ENCODE data around the gene BLM.

The BLM gene

DNA sequence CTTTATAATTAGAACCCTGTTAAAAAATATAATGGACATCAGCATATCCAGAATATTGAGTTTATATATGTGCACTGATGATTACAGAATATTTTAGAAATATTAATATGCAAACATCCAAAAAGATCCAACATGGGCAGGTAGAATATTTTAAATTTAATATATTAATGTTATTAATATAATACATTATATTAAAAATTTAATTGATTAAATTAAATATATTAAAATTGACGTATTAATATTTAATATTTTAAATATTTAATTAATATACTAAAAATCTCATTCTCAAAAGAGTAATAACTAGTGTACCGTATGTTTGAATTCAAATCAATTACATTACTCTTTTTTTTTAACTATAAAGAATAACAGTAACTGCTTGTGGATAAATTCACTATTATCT lies 77.4 kb downstream of the BLM start:
- H3K4me3 ChIP-seq (ENCODE audit: low read depth, low read length): no peak overlapping the region
- no peak for DNase-seq (ENCODE audit: low read depth)
- TF ChIP-seq CTCF (conservative IDR thresholded peaks at IDR 0.05; ENCODE audit: low read depth, low read length): no peak

DNA sequence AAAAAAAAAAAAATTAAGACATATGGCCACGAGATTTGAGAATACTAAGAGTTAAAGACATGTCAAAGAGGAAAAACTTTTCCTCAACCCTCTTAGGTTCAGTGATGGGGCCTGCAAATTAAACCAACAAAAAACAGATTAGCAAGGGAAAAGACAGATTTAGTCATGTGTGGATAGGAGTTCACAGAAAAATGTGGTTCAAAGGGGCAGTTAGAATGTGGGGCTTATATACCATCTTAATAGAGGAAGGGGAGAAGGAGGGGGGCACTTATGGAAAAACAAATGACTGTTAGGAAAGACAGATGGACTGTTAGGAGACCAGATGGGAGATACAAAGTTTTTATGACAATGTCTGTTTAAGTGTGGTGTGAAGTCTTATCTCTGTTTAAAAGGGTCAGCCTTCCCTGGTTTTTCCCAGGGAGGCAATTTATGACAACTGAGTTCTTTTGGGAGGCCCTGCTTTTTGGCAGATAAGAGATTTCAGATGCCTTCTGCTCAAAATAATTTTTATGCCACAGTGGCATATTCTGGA lies 82.6 kb downstream of the BLM start:
- no peak overlapping the region for H3K4me3 ChIP-seq (ENCODE audit: low read depth, low read length)
- no peak for TF ChIP-seq CTCF (conservative IDR thresholded peaks at IDR 0.05; ENCODE audit: low read depth, low read length)
- DNase-seq (ENCODE audit: low read depth): no peak

DNA sequence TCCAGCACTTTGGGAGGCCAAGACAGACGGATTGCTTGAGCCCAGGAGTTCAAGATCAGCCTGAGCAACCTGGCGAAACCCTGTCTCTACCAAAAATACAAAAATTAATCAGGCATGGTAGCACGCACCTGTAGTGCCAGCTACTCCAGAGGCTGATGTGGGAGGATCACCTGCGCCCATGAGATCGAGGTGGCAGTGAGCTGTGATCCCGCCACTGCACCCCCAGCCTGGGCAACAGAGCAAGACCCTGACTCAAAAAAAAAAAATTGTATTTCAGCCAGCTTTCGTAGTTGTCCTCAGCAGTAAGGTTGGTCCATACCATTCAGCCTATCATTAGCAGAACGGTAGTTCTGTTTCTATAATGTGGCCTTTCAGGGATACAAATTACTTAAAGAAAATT lies 84.7 kb downstream of the BLM start:
- no peak overlapping the region for H3K4me3 ChIP-seq (ENCODE audit: low read depth, low read length)
- no peak for DNase-seq (ENCODE audit: low read depth)
- TF ChIP-seq CTCF (conservative IDR thresholded peaks at IDR 0.05; ENCODE audit: low read depth, low read length): no peak

DNA sequence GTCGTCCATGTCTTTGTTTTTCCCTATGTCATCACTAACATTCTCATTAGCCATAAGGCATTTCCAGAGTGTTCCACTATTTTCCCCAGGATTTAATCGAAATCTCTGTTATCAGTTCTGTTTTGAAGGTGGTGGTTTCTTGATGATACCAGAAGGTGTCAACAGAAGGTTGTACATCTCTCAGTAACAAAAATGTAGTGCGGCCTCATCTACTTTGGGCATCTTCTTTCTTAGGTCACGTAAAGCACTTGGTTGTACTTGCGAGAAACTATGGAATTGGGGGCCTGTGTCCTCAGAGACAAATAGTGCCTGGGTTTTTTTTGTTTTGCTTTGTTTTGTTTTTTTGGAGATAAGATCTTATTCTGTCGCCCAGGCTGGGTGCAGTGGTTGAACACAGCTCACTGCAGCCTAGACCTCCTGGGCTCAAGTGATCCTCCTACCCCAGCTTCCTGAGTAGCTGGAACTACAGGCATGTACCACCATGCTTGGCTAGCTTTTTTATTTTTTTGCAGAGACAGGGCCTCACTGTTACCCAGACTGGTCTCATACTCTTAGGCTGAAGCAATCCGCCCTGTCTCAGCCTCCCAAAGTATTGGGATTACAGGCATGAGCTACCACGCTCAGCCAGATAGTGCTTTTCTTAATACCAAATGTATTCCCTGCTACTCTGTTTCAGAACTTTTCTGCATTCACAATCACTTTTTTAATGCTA lies 90.1 kb downstream of the BLM start:
- TF ChIP-seq CTCF (conservative IDR thresholded peaks at IDR 0.05; ENCODE audit: low read depth, low read length): no peak
- no peak for DNase-seq (ENCODE audit: low read depth)
- H3K4me3 ChIP-seq (ENCODE audit: low read depth, low read length): no peak overlapping the region

- DNase-seq (ENCODE audit: low read depth): no peak
- no peak overlapping the region for H3K4me3 ChIP-seq (ENCODE audit: low read depth, low read length)
- no peak for TF ChIP-seq CTCF (conservative IDR thresholded peaks at IDR 0.05; ENCODE audit: low read depth, low read length)
Observed at GRCh38 chr15:90807786-90808086, 90.6 kb downstream of the BLM start.

- DNase-seq (ENCODE audit: low read depth): no peak
- H3K4me3 ChIP-seq (ENCODE audit: low read depth, low read length): no peak overlapping the region
- no peak for TF ChIP-seq CTCF (conservative IDR thresholded peaks at IDR 0.05; ENCODE audit: low read depth, low read length)
Observed at GRCh38 chr15:90808517-90809235, 91.5 kb downstream of the BLM start.

DNA sequence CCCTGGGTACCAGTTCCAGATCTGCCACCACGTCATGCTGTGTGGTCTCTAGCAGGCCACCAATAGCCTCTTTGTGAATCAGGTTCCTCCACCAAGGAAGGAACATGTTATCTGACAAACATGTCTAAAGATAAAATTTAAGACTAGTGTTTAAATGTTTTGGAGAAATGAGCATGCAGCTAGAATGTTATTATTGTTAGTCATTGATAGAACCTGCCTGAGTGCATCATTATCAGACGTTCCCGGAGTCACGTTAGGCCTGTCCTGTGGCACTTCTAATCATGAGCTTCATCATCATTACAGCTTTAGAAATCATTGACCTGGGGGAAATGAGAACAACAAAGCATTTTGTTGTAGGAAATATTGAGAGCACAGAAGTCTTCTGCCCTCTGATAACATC lies 92.4 kb downstream of the BLM start:
- DNase-seq (ENCODE audit: low read depth): no peak
- no peak overlapping the region for H3K4me3 ChIP-seq (ENCODE audit: low read depth, low read length)
- no peak for TF ChIP-seq CTCF (conservative IDR thresholded peaks at IDR 0.05; ENCODE audit: low read depth, low read length)

Data from choroid plexus epithelial cell (primary cell).